Aorta (tissue), 5 donors: ENCODE results near the gene PPARA. TPM values are rescaled to one million over a fixed set of nuclear protein-coding genes. Genes with fewer than 3 reads are reported as not detected.

Source experiments
- ATAC-seq: fragments of 200-7000 bp; cut with Tn5 transposase; one replicate; pipeline ENCODE4 v1.9.1; 2022; ENCODE audit warnings: moderate library complexity; ENCODE audit not compliant: low FRiP score
- DNase-seq, 2 donors: peaks; one replicate each; pipeline ENCODE4 v3.0.0-alpha.2; 2020
- H3K27ac ChIP-seq, 2 donors: one replicate each; pipeline ENCODE4 v1.5.1; 2013; ENCODE audit warnings: low read length in 2 of 2, mild to moderate bottlenecking in 2 of 2, moderate library complexity in 2 of 2, control low read depth in 1 of 2, inconsistent platforms in 1 of 2, low read depth in 1 of 2
- H3K27me3 ChIP-seq, 2 donors: one replicate each; pipeline ENCODE4 v1.6.1; 2013; ENCODE audit warnings: control low read depth in 1 of 2, low read length in 1 of 2, mild to moderate bottlenecking in 1 of 2, moderate library complexity in 1 of 2; ENCODE audit not compliant: insufficient read depth in 2 of 2, control insufficient read depth in 1 of 2
- H3K36me3 ChIP-seq, 2 donors: one replicate each; pipeline ENCODE4 v1.6.1; 2013; ENCODE audit warnings: control low read depth in 1 of 2, low read length in 1 of 2, mild to moderate bottlenecking in 1 of 2; ENCODE audit not compliant: insufficient read depth in 2 of 2, control insufficient read depth in 1 of 2
- H3K4me1 ChIP-seq, 2 donors: one replicate each; pipeline ENCODE4 v1.6.1; 2013; ENCODE audit warnings: low read length in 2 of 2, control low read depth in 1 of 2, mild to moderate bottlenecking in 1 of 2, moderate library complexity in 1 of 2; ENCODE audit not compliant: insufficient read depth in 2 of 2, control insufficient read depth in 1 of 2
- H3K4me3 ChIP-seq, 2 donors: one replicate each; pipeline ENCODE4 v1.5.1; 2013; ENCODE audit warnings: low read length in 2 of 2, control low read depth in 1 of 2, mild to moderate bottlenecking in 1 of 2
- H3K9me3 ChIP-seq: one replicate; pipeline ENCODE4 v1.6.1; 2013; ENCODE audit warnings: mild to moderate bottlenecking, low read length; ENCODE audit not compliant: control insufficient read depth
- WGBS, 2 donors: extraction: QIAGEN DNeasy Blood & Tissue Kit; methylation state at CpG; one replicate each; pipeline ENCODE4 v1.1.7; 2013; 5-methylcytosine and 5-hydroxymethylcytosine counted together
- intact Hi-C, 2 donors: fragments of 100-400 bp; cut with DNase I; formaldehyde crosslinking; loops; one replicate each; pipeline versions ENCODE4 v1.14.2 to v1.15.0; 2022
- polyA plus RNA-seq, 2 donors: library from polyadenylated mRNA; stranded (reverse); fragments of 200-250 nt; gene quantifications; one replicate each; pipeline ENCODE4 v1.2.3, GENCODE V29; 2013
- total RNA-seq, 2 donors: library from RNA; stranded (reverse); fragmentation: NEBNext Ultra II Directional; extraction: Animal tissue kit (Norgen Biotek cat#: 25700); gene quantifications; one replicate each; pipeline ENCODE4 v1.2.1, GENCODE V29; 2021
- donor health status: healthy with polysubstance abuse.
- donor health status: Bipolar disorder and iron deficiency.
- donor health status: DM: no; HTN: no; CAD: no.
- donor health status: DM: no; HTN: no; CAD: no.
- donor health status: DM: yes; HTN: yes; CAD: no.

Gene PPARA
- total and polyA plus RNA-seq, 4 donors = 6.9 to 32.1 (median 19.7) TPM

DNA sequence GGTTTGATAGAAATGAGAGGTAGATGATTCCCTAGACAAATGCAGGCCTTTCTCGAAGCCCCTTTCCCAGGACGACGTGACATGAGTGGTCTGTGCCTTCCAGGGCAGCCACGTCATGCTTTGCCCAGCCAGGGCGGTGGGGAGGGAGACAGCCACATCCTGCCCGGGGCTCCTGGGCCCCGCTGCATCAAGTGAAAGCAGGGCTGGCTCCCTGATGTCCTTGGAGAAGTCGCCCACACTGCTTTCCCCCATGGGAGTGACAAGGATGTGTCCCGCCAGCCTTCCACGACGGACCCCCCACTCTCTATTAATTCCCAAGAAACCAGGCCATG lies 13.2 kb downstream of the PPARA start:
- H3K27me3 ChIP-seq = no peaks in the 10 kb centered on the region
- no peaks in the 10 kb centered on the region for H3K9me3 ChIP-seq
- H3K4me1 ChIP-seq = no peaks in the 10 kb centered on the region
- 87 to 90% methylated on average over 11 of the region's 11 CpGs for WGBS, 2 donors
- intact Hi-C loops = no loop called here
- H3K4me3 ChIP-seq = no peak overlapping the region
- DNase-seq (no peak), ATAC-seq (no peak)
- H3K27ac ChIP-seq = no peak overlapping the region
- H3K36me3 ChIP-seq = no peaks in the 10 kb centered on the region

DNA sequence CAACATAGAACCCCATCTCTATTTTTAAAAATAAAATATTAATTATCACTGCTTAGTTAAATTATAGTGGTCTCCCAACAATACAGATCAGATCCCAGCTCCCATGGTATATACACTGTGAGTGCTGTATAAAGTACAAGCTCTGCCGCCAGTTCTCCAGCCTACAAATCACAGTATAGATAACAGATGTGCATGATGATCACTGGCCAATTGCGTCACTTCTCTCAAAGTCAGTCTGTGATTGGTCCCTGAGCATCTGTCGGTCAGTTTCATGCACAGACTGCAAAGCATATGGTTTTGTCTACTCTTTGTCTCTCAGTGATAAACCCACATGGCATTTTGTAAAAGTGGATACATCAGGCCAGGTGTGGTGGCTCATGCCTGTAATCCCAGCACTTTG lies 15.7 kb downstream of the PPARA start:
- 96% methylated on average over 3 of the region's 3 CpGs for WGBS, 2 donors
- no peak for DNase-seq
- Histone ChIP-seq H3K4me3 (no peak overlapping the region), H3K27ac (no peak overlapping the region), H3K36me3 (no peaks in the 10 kb centered on the region), H3K4me1 (no peaks in the 10 kb centered on the region), H3K9me3 (no peaks in the 10 kb centered on the region), H3K27me3 (no peaks in the 10 kb centered on the region)
- no peak for ATAC-seq
- intact Hi-C loops = no loop called here

DNA sequence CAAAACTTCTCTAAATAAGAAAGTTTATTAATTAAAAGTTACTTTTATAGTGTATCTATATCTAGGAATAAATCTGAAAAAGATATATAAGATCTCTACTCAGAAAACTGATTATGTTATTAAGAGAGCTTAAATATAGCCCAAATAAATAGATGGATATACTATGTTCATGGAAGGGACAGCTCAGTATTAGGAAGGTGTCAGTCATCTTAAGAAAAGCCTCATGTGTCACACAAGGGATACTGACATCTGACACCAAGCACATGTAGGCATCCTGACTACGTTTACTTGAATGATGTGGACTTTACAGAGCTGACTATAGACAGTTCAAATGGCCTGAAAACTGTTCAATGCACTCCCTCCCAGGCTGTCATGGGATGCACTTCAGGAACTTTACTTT lies 19.3 kb downstream of the PPARA start:
- ATAC-seq = no peak
- H3K27me3 ChIP-seq = no peaks in the 10 kb centered on the region

DNA sequence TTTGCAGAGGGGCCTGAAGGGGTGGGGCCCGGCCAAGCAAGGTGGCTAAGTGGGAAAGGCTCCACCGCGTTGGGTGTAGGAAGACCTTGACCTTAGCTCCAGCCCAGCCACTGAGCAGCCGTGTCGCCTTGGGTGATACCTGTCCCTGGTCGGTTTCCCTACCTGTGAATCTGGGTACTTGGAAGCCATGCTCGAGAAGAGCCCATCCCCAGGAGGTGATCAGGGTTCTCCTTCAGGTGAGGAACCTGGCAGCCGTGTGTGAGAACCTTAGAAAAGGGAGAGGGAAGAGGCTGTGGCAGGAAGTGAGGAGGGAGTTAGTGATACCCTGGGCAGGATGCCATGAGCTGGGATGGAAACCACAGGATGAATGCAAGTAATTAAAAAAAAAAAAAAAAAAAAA lies 21.6 kb downstream of the PPARA start:
- Histone ChIP-seq H3K27ac (no peak overlapping the region), H3K4me3 (no peak overlapping the region), H3K36me3 (no peaks in the 10 kb centered on the region), H3K9me3 (no peaks in the 10 kb centered on the region), H3K27me3 (no peaks in the 10 kb centered on the region), H3K4me1 (no peaks in the 10 kb centered on the region)
- 92 to 93% methylated on average over 8 of the region's 8 CpGs for WGBS, 2 donors
- intact Hi-C loops = no loop called here
- DNase-seq (no peak), ATAC-seq (no peak)

More for the DNA sequence above, 19.3 kb downstream of the PPARA start:
- Histone ChIP-seq H3K27ac (no peak overlapping the region), H3K4me3 (no peak overlapping the region), H3K9me3 (no peaks in the 10 kb centered on the region), H3K4me1 (no peaks in the 10 kb centered on the region), H3K36me3 (no peaks in the 10 kb centered on the region)
- intact Hi-C loops = no loop called here
- DNase-seq = no peak
- WGBS, 2 donors = 88 to 93% methylated on average over 1 of the region's 1 CpG

DNA sequence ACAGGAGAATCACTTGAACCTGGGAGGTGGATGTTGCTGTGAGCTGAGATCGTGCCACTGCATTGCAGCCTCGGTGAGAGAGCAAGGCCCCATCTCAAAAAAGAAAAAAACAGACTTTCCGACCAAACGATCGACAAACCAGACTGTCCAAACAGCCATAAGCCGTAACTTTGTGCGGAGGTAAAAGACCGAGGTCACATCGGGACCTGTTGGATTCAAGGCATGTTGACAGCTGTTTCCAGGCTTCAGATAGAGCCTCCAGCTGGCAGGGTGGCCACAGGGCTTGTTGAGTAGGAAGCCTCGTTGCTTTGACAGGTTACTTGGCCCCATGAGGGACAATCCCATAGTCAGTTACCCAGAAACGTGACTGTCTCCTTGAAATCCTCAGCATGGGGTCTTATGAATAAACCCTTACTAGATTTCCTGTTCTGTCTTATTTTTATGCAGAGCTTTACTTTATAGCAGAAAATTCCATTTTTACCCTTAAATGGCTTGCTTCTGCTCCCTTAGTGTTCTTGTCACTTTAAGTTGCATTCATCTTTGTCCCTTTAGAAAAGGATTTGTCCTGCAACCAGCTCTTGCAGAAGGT lies 22.3 kb downstream of the PPARA start:
- Histone ChIP-seq H3K27me3 (no peaks in the 10 kb centered on the region), H3K4me1 (no peaks in the 10 kb centered on the region), H3K4me3 (no peak overlapping the region), H3K27ac (no peak overlapping the region), H3K36me3 (no peaks in the 10 kb centered on the region), H3K9me3 (no peaks in the 10 kb centered on the region)
- ATAC-seq = no peak
- DNase-seq = no peak
- intact Hi-C loops = no loop called here
- WGBS, 2 donors = 82 to 84% methylated on average over 11 of the region's 11 CpGs

DNA sequence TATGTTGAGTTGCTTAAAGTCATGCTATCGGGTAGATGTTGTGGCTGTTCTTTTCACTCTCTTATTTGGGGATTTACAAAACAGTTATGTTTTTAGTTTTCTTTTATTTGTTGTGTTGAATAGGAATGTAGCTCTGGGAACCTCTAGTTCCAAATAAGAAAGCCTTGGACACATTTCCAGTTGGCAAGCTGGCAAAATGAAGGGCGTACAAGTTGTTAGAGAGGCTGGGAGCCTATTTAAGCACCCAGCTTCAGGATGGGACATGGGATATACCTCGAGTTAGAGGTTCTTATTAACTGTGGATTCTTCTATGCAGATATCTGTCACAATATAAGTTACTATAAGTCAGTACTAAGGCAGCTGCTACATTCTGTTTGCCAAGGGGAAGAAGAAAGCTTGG lies 22.8 kb downstream of the PPARA start:
- no peaks in the 10 kb centered on the region for H3K4me1 ChIP-seq
- ATAC-seq = no peak
- no peaks in the 10 kb centered on the region for H3K9me3 ChIP-seq
- H3K4me3 ChIP-seq = no peak overlapping the region
- no peak overlapping the region for H3K27ac ChIP-seq
- no peak for DNase-seq
- H3K27me3 ChIP-seq = no peaks in the 10 kb centered on the region
- intact Hi-C loops = no loop called here
- 15 to 17% methylated on average over 3 of the region's 3 CpGs for WGBS, 2 donors
- no peaks in the 10 kb centered on the region for H3K36me3 ChIP-seq

DNA sequence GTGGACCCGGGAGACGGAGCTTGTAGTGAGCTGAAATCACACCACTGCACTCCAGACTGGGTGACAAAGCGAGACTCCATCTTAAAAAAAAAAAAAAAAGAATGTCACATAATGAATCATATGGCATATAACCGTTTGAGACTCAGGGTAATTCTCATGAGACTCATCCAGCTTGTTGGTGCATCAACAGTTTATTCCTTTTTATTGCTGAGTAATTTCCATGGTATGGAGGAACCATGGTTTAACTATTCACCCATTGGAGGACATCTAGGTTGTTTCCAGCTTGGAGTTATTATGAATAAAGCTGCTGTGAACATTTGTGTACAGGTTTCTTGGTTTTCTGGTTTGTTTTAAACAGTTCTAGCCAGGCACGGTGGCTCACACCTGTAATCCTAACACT lies 25.3 kb downstream of the PPARA start:
- no peaks in the 10 kb centered on the region for H3K27me3 ChIP-seq
- WGBS, 2 donors = 85% methylated on average over 5 of the region's 5 CpGs
- DNase-seq (no peak), ATAC-seq (no peak)
- no peaks in the 10 kb centered on the region for H3K9me3 ChIP-seq
- intact Hi-C loops = no loop called here
- H3K27ac ChIP-seq = no peak overlapping the region
- peaks cover 0 to 2% of the 10 kb centered on the region in 2 donors for H3K36me3 ChIP-seq
- H3K4me3 ChIP-seq = no peak overlapping the region
- no peaks in the 10 kb centered on the region for H3K4me1 ChIP-seq

DNA sequence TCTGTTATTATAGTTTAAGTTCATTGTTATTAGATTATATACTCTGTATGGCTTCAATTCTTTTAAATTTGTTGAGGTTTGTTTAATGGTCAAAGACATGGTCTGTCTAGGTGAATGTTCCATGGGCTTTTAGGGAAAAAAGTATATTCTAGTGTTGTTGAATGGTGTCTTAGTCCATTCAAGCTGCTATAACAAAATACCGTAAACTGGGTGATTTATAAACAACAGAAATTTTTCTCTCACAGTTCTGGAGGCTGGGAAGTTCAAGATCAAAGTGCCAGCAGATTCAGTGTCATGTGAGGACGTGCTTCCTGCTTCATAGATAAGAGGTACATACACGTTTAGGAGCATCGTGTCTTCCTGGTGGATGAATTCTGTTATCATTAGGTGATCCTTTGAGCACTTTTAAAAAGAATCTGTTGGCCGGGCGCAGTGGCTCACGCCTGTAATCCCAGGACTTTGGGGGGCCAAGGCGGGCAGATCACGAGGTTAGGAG lies 26.2 kb downstream of the PPARA start:
- 93 to 95% methylated on average over 9 of the region's 9 CpGs for WGBS, 2 donors
- no peak for ATAC-seq
- H3K27ac ChIP-seq = no peak overlapping the region
- peaks cover 0 to 2% of the 10 kb centered on the region in 2 donors for H3K36me3 ChIP-seq
- no peaks in the 10 kb centered on the region for H3K9me3 ChIP-seq
- no peak for DNase-seq
- H3K27me3 ChIP-seq = no peaks in the 10 kb centered on the region
- intact Hi-C loops = no loop called here
- H3K4me3 ChIP-seq = no peak overlapping the region
- H3K4me1 ChIP-seq = no peaks in the 10 kb centered on the region

DNA sequence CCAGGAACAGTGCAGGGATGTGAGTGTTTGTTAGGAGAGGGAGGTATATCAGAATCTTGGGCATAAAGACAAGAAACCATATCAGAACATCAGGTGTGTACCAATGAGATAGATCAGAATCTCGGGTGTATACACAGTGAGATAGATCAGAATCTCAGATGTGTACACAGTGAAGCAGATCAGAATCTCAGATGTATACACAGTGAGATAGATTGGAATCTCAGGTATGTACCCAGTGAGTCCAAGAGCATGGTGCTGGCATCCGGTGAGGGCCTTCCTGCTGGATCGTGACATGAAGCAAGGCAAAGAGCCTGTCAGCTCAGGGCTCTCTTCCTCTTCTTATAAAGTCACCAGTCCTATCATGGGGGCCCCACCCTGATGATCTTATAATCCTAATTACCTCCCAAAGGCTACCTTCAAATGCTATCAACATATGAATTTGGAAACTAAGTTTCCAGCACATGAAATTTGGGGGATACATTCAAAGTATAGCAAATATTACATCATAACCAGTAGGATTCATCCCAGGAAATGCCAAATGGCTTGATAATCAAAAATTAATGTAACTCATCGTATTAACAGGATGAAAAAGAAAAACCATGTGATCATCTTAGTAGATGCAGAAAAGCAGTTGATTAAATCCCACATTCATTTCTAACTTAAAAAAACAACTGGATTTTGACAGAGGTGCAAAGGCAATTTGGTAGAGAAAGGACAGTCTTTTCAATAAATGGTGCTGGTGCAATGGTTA lies 28.6 kb downstream of the PPARA start:
- H3K27me3 ChIP-seq = no peaks in the 10 kb centered on the region
- H3K36me3 ChIP-seq = peaks cover 0 to 2% of the 10 kb centered on the region in 2 donors
- no peaks in the 10 kb centered on the region for H3K4me1 ChIP-seq
- ATAC-seq (no peak), DNase-seq (no peak)
- intact Hi-C loops = no loop called here
- WGBS, 2 donors = 97% methylated on average over 4 of the region's 4 CpGs
- no peaks in the 10 kb centered on the region for H3K9me3 ChIP-seq
- no peak overlapping the region for H3K27ac ChIP-seq
- H3K4me3 ChIP-seq = no peak overlapping the region
